GM18873 (cell line): ENCODE measurements around the gene GOLGA6B.
"Not testable (repeated sequence)": the region's sequence is repeated elsewhere in the genome, so short reads cannot be mapped to it uniquely, and the experiment has no call there.

ENCODE experiments used
- ATAC-seq: cut with Tn5 transposase; IDR thresholded peaks from one replicate; pipeline ENCODE4 v1.9.1; 2021; ENCODE audit warnings: mild to moderate bottlenecking, moderate library complexity, moderate number of reproducible peaks; ENCODE audit not compliant: unreplicated experiment, low FRiP score

GOLGA6B gene

GRCh38 chr15:72663931-72664330, 9.4 kb downstream of the GOLGA6B start:
- not testable (repeated sequence) for ATAC-seq

GRCh38 chr15:72665706-72666105, 11.2 kb downstream of the GOLGA6B start:
- not testable (repeated sequence) for ATAC-seq

- not testable (repeated sequence) for ATAC-seq
Measured at GRCh38 chr15:72669803-72670202, 15.3 kb downstream of the GOLGA6B start.

- peak; percentile 66 for ATAC-seq
Measured at GRCh38 chr15:72670656-72671352, 16.3 kb downstream of the GOLGA6B start.

- no peak for ATAC-seq
Measured at GRCh38 chr15:72671525-72671924, 17.0 kb downstream of the GOLGA6B start.

GRCh38 chr15:72676838-72677237, 22.3 kb downstream of the GOLGA6B start:
- ATAC-seq: no peak

- no peak for ATAC-seq
Measured at GRCh38 chr15:72680931-72681330, 26.4 kb downstream of the GOLGA6B start.

GRCh38 chr15:72682772-72683171, 28.3 kb downstream of the GOLGA6B start:
- no peak for ATAC-seq

- ATAC-seq: no peak
Measured at GRCh38 chr15:72685301-72685924, 30.9 kb downstream of the GOLGA6B start.

GRCh38 chr15:72685925-72686794, 31.7 kb downstream of the GOLGA6B start, which contains the start of the genes BBS4 and HIGD2B:
Gene BBS4, plus strand, starts transcription at chr15:72686207. Its CDS starts 21 bp downstream, at chr15:72686228.
Gene HIGD2B, minus strand, starts transcription at chr15:72686182. Its CDS starts 9,808 bp downstream, at chr15:72676374.
- peak; percentile 83 for ATAC-seq

GRCh38 chr15:72688697-72689096, 34.2 kb downstream of the GOLGA6B start:
- no peak for ATAC-seq

GRCh38 chr15:72690938-72691337, 36.4 kb downstream of the GOLGA6B start:
- no peak for ATAC-seq

GRCh38 chr15:72698938-72699337, 44.4 kb downstream of the GOLGA6B start:
- ATAC-seq: no peak

- no peak for ATAC-seq
Measured at GRCh38 chr15:72700076-72700475, 45.6 kb downstream of the GOLGA6B start.

GRCh38 chr15:72706266-72706665, 51.8 kb downstream of the GOLGA6B start:
- no peak for ATAC-seq

GRCh38 chr15:72708551-72709303, 54.2 kb downstream of the GOLGA6B start:
- ATAC-seq: not testable (repeated sequence)
